ENCODE measurements around the gene USP7. TPM values are rescaled to one million over a fixed set of nuclear protein-coding genes. Genes with fewer than 3 reads are reported as not detected.

The USP7 gene
- total and polyA plus RNA-seq, 2 donors from 2014 or later: 26.7 to 92.0 TPM

GRCh38 chr16:8848939-8849391 lies 114.7 kb downstream of the USP7 start:
- Histone ChIP-seq H3K4me1 (ENCODE audit: control insufficient read depth in 2 of 3, insufficient read depth in 2 of 3, low read depth in 1 of 3, low read length in 3 of 3) (peaks cover 0 to 9% (median 5%) of the 10 kb centered on the region in 3 donors), H3K9ac (ENCODE audit: low read length in 3 of 3) (no peak overlapping the region), H3K9me3 (ENCODE audit: control insufficient read depth in 2 of 3, insufficient read depth in 1 of 3, low read length in 3 of 3) (no peaks in the 10 kb centered on the region), H3K36me3 (ENCODE audit: control insufficient read depth in 2 of 3, insufficient read depth in 3 of 3, low read length in 3 of 3) (peaks cover 4 to 17% (median 13%) of the 10 kb centered on the region in 3 donors), H3K27me3 (ENCODE audit: control insufficient read depth, insufficient read depth, low read length) (no peaks in the 10 kb centered on the region), H3K4me3 (ENCODE audit: low read length in 3 of 3) (no peak overlapping the region), H3K27ac (ENCODE audit: low read depth in 2 of 2, low read length in 2 of 2) (no peak overlapping the region)
- no peak for FAIRE-seq
- TF ChIP-seq CTCF (IDR thresholded peaks at IDR 0.05; ENCODE audit: borderline replicate concordance, extremely low read depth, insufficient read depth): no peak
- intact Hi-C loops (cut with DNase I): no loop called here
- DNase-seq: peak in 2 of 5 donors; percentile 24 to 61

GRCh38 chr16:8848231-8848938 lies 115.3 kb downstream of the USP7 start:
- no peak for TF ChIP-seq CTCF (IDR thresholded peaks at IDR 0.05; ENCODE audit: borderline replicate concordance, extremely low read depth, insufficient read depth)
- no peaks in the 10 kb centered on the region for H3K9me3 ChIP-seq (ENCODE audit: control insufficient read depth in 2 of 3, insufficient read depth in 1 of 3, low read length in 3 of 3)
- FAIRE-seq (no peak), DNase-seq (peak in 2 of 5 donors; percentile 35 to 75)
- peaks cover 4 to 17% (median 13%) of the 10 kb centered on the region in 3 donors for H3K36me3 ChIP-seq (ENCODE audit: control insufficient read depth in 2 of 3, insufficient read depth in 3 of 3, low read length in 3 of 3)
- no peak overlapping the region for H3K9ac ChIP-seq (ENCODE audit: low read length in 3 of 3)
- H3K27ac ChIP-seq (ENCODE audit: low read depth in 2 of 2, low read length in 2 of 2): no peak overlapping the region
- H3K27me3 ChIP-seq (ENCODE audit: control insufficient read depth, insufficient read depth, low read length): no peaks in the 10 kb centered on the region
- no peak overlapping the region for H3K4me3 ChIP-seq (ENCODE audit: low read length in 3 of 3)
- intact Hi-C loops (cut with DNase I): no loop called here
- H3K4me1 ChIP-seq (ENCODE audit: control insufficient read depth in 2 of 3, insufficient read depth in 2 of 3, low read depth in 1 of 3, low read length in 3 of 3): peaks cover 0 to 9% (median 5%) of the 10 kb centered on the region in 3 donors

- no peaks in the 10 kb centered on the region for H3K9me3 ChIP-seq (ENCODE audit: control insufficient read depth in 2 of 3, insufficient read depth in 1 of 3, low read length in 3 of 3)
- DNase-seq (peak in 2 of 5 donors; percentile 64 to 71), FAIRE-seq (no peak)
- H3K27me3 ChIP-seq (ENCODE audit: control insufficient read depth, insufficient read depth, low read length): no peaks in the 10 kb centered on the region
- no peak for TF ChIP-seq CTCF (IDR thresholded peaks at IDR 0.05; ENCODE audit: borderline replicate concordance, extremely low read depth, insufficient read depth)
- H3K36me3 ChIP-seq (ENCODE audit: control insufficient read depth in 2 of 3, insufficient read depth in 3 of 3, low read length in 3 of 3): peaks cover 4 to 17% (median 10%) of the 10 kb centered on the region in 3 donors
- H3K4me3 ChIP-seq (ENCODE audit: low read length in 3 of 3): no peak overlapping the region
- no peak overlapping the region for H3K9ac ChIP-seq (ENCODE audit: low read length in 3 of 3)
- H3K27ac ChIP-seq (ENCODE audit: low read depth in 2 of 2, low read length in 2 of 2): no peak overlapping the region
- H3K4me1 ChIP-seq (ENCODE audit: control insufficient read depth in 2 of 3, insufficient read depth in 2 of 3, low read depth in 1 of 3, low read length in 3 of 3): peaks cover 0 to 8% (median 5%) of the 10 kb centered on the region in 3 donors
- intact Hi-C loops (cut with DNase I): no loop called here
Measured at GRCh38 chr16:8847623-8848022, 116.1 kb downstream of the USP7 start.
